Astrocyte (in vitro differentiated cells and primary cell): Measurements from ENCODE around the gene NOD1.

ENCODE experiments used
- CTCF ChIP-seq: IDR thresholded peaks from 2 replicates; pipeline ENCODE4 v1.5.1; 2011; ENCODE audit warnings: low read depth, mild to moderate bottlenecking, inconsistent platforms, low read length, moderate library complexity; ENCODE audit not compliant: insufficient read depth
- EZH2 ChIP-seq: IDR thresholded peaks from 2 replicates; pipeline ENCODE4 v1.6.1; 2012; ENCODE audit warnings: mild to moderate bottlenecking, low read length, inconsistent platforms; ENCODE audit not compliant: insufficient read depth

GRCh38 chr7:30470163-30470770 is 8.3 kb downstream of the NOD1 start:
- TF ChIP-seq CTCF (no peak), EZH2 (no peak)
